SU-DHL-6 (cell line): ENCODE data around the gene C19orf85.

Source experiments
- EZH2phosphoT487 ChIP-seq: fragments of 200-600 bp; sonication (generic), shearing (Covaris generic); conservative IDR thresholded peaks from 2 replicates; pipeline ENCODE4 v1.6.1; 2018; ENCODE audit warnings: mild to moderate bottlenecking, antibody characterized with exemption, low read length, moderate library complexity, mixed read lengths
- TF ChIP-seq, protein P1 (sequence below): fragments of 200-600 bp; sonication (generic); IDR thresholded peaks from one replicate; pipeline ENCODE4 v1.5.1; 2017; ENCODE audit warnings: antibody characterized with exemption, mild to moderate bottlenecking, low read length, moderate library complexity; ENCODE audit not compliant: insufficient read depth, poor library complexity, severe bottlenecking

DNA sequence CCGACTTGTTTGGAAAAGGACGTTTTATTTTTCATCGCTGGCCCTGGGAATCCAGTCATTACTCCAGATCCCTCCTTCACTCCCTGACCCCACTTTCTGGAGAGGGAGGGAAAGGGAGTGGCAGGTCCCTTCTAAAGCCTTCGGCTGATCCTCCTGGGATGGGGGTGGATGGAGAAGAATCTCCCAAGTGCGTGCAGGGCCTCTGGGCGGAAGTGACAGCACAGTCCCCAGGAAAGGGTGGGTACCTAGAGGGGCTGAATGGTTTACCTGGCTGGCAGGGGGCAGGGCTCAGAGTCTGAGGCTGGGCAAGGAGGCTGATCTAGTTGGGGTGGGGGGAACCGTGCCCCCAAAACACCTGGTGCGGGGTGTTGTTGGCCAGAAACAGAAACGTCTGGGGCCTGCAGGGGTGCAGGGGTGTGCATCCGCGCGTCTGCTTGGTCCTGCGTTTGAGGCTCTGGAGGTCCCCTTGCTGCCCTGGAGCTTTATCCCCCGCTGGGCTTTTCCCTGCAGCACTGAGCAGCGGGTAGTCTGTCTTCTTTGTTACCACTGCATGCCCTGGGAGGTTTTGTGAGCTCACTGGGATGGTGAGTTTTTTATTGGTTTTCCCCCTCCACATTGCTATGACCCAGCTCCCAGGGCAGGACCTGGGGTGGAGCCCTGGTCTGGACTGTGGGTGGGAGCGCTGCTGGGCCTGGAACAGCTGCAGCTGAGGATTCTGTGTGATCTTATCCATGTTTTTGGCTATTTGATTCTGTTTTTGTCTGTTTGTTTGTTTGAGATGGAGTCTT, 8.9 kb upstream of the C19orf85 start:
- TF ChIP-seq, protein P1, sequence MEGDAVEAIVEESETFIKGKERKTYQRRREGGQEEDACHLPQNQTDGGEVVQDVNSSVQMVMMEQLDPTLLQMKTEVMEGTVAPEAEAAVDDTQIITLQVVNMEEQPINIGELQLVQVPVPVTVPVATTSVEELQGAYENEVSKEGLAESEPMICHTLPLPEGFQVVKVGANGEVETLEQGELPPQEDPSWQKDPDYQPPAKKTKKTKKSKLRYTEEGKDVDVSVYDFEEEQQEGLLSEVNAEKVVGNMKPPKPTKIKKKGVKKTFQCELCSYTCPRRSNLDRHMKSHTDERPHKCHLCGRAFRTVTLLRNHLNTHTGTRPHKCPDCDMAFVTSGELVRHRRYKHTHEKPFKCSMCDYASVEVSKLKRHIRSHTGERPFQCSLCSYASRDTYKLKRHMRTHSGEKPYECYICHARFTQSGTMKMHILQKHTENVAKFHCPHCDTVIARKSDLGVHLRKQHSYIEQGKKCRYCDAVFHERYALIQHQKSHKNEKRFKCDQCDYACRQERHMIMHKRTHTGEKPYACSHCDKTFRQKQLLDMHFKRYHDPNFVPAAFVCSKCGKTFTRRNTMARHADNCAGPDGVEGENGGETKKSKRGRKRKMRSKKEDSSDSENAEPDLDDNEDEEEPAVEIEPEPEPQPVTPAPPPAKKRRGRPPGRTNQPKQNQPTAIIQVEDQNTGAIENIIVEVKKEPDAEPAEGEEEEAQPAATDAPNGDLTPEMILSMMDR: no peak
- TF ChIP-seq EZH2phosphoT487: no peak
